Measurements from ENCODE around the gene CDH22. TPM values are rescaled to one million over a fixed set of nuclear protein-coding genes. Genes with fewer than 3 reads are reported as not detected.

The CDH22 gene
- total and polyA plus RNA-seq, 11 donors = 0.03 to 0.90 (median 0.48) TPM

DNA sequence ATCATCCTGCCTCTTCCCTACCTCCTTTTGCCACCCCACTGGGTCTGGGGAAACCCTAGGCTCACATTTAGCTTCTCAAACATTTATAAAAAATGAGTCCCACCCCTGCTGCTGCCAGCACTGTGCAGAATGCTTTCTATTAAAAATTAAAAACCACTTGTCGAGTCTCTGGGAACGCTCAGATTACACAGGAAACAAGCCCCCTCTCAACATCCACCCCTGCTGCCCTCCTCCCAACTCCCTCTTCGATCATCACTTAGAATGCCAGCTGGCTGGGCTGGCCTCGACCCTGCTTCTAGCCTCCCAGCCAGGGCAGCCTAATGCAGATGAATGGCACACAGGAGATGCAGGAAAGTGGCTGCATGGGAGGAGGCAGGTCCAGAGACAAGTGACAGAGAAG is 75.8 kb downstream of the CDH22 start:
- intact Hi-C loops (cut with DNase I) = no loop called here

GRCh38 chr20:46230801-46231282 is 77.5 kb downstream of the CDH22 start:
- peaks cover 0 to 31% (median 7%) of the 10 kb centered on the region in 9 donors for H3K27me3 ChIP-seq
- H3K36me3 ChIP-seq = no peaks in the 10 kb centered on the region
- H3K4me1 ChIP-seq = no peaks in the 10 kb centered on the region
- no peak overlapping the region for H3K27ac ChIP-seq
- no peak overlapping the region for H3K4me3 ChIP-seq
- peak in 3 of 4 donors; percentile 72 to 76 (median 75) for ATAC-seq
- WGBS, 4 donors = 0 to 2% (median 1%) methylated on average over 4 of the region's 4 CpGs
- intact Hi-C loops (cut with DNase I) = no loop called here
- DNase-seq = peak in 3 of 5 donors; percentile 40 to 60 (median 54)
- TF ChIP-seq CTCF (IDR thresholded peaks at IDR 0.05) (no peak), POLR2A (IDR thresholded peaks at IDR 0.05) (no peak)
- no peaks in the 10 kb centered on the region for H3K9me3 ChIP-seq

More for the DNA sequence above, 75.8 kb downstream of the CDH22 start:
- WGBS, 4 donors = 22 to 36% (median 27%) methylated on average over 4 of the region's 4 CpGs
- Histone ChIP-seq H3K4me1 (no peaks in the 10 kb centered on the region), H3K4me3 (no peak overlapping the region), H3K27ac (no peak overlapping the region), H3K36me3 (no peaks in the 10 kb centered on the region), H3K27me3 (peaks cover 0 to 26% (median 6%) of the 10 kb centered on the region in 9 donors), H3K9me3 (no peaks in the 10 kb centered on the region)
- DNase-seq = no peak
- no peak for TF ChIP-seq CTCF (IDR thresholded peaks at IDR 0.05)
- no peak for TF ChIP-seq POLR2A (IDR thresholded peaks at IDR 0.05)
- ATAC-seq = no peak

- Histone ChIP-seq H3K27ac (no peak overlapping the region), H3K4me3 (no peak overlapping the region), H3K9me3 (no peaks in the 10 kb centered on the region), H3K27me3 (peaks cover 0 to 29% (median 8%) of the 10 kb centered on the region in 9 donors), H3K4me1 (no peaks in the 10 kb centered on the region), H3K36me3 (no peaks in the 10 kb centered on the region)
- WGBS, 4 donors = 70 to 76% (median 72%) methylated on average over 5 of the region's 5 CpGs
- intact Hi-C loops (cut with DNase I) = no loop called here
- TF ChIP-seq CTCF (IDR thresholded peaks at IDR 0.05) (no peak), POLR2A (IDR thresholded peaks at IDR 0.05) (no peak)
- no peak for ATAC-seq
- DNase-seq = no peak
Measured at GRCh38 chr20:46230106-46230491, 78.2 kb downstream of the CDH22 start.

DNA sequence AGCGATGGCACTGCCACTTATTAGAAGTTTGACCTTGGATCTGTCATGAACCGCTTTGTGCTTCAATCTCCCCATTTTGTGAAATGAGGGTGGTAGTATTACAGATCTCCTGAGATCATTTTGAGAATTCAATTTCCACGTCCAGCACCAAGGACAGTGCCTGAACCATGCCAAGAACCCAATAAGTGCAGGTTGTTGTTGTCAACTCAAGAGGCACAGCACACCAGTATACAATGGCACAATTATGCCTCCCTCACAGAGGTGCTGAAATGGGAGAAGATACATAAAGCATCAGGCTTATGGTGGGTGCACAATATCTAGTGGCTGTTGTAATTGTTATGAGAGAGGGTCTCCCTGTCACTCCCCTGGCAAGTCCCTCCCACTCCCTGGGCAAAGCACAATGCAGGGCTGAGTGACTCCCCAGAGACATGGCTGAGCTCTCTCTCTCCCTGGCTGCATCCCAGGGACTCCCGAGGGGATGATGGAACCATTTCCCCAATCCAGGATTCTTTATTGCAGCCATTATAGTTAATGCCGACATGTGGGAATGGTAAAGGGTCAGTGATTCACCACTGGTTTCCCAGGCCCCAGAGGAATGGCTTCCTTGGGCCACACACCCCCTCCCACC is 78.7 kb downstream of the CDH22 start:
- 48 to 51% (median 51%) methylated on average over 5 of the region's 5 CpGs for WGBS, 4 donors
- Histone ChIP-seq H3K27ac (no peak overlapping the region), H3K9me3 (no peaks in the 10 kb centered on the region), H3K4me3 (no peak overlapping the region), H3K36me3 (no peaks in the 10 kb centered on the region), H3K4me1 (no peaks in the 10 kb centered on the region), H3K27me3 (peaks cover 0 to 30% (median 8%) of the 10 kb centered on the region in 9 donors)
- DNase-seq (no peak), ATAC-seq (no peak)
- intact Hi-C loops (cut with DNase I) = no loop called here
- TF ChIP-seq POLR2A (IDR thresholded peaks at IDR 0.05) (no peak), CTCF (IDR thresholded peaks at IDR 0.05) (no peak)
